Esophagus (tissue), 2 donors: ENCODE results near the gene JARID2. TPM values are rescaled to one million over a fixed set of nuclear protein-coding genes. Genes with fewer than 3 reads are reported as not detected.

Source experiments
- H3K27ac ChIP-seq, 2 donors: one replicate each; pipeline ENCODE4 v1.5.1; 2013; ENCODE audit warnings: low read depth in 2 of 2, mild to moderate bottlenecking in 2 of 2, inconsistent platforms in 1 of 2, low read length in 1 of 2, moderate library complexity in 1 of 2
- H3K27me3 ChIP-seq, 2 donors: one replicate each; pipeline ENCODE4 v1.6.1; 2013; ENCODE audit warnings: low read length in 2 of 2, control low read depth in 1 of 2, mild to moderate bottlenecking in 1 of 2; ENCODE audit not compliant: insufficient read depth in 2 of 2, control insufficient read depth in 1 of 2
- H3K36me3 ChIP-seq, 2 donors: one replicate each; pipeline ENCODE4 v1.6.1; 2013; ENCODE audit warnings: low read length in 1 of 2; ENCODE audit not compliant: control insufficient read depth in 2 of 2, insufficient read depth in 2 of 2
- H3K4me1 ChIP-seq, 2 donors: one replicate each; pipeline ENCODE4 v1.6.1; 2013; ENCODE audit warnings: low read length in 1 of 2; ENCODE audit not compliant: control insufficient read depth in 2 of 2, insufficient read depth in 2 of 2
- H3K4me3 ChIP-seq, 2 donors: one replicate each; pipeline ENCODE4 v1.5.1; 2013; ENCODE audit warnings: low read length in 2 of 2, mild to moderate bottlenecking in 2 of 2, low read depth in 1 of 2, moderate library complexity in 1 of 2
- H3K9me3 ChIP-seq, 2 donors: one replicate each; pipeline ENCODE4 v1.6.1; 2013; ENCODE audit warnings: mild to moderate bottlenecking in 2 of 2, low read depth in 1 of 2, low read length in 1 of 2, moderate library complexity in 1 of 2; ENCODE audit not compliant: control insufficient read depth in 2 of 2, insufficient read depth in 1 of 2
- WGBS, 2 donors: extraction: QIAGEN DNeasy Blood & Tissue Kit; methylation state at CpG; one replicate each; pipeline ENCODE4 v1.1.7; 2013; 5-methylcytosine and 5-hydroxymethylcytosine counted together
- polyA plus RNA-seq, 2 donors: library from polyadenylated mRNA; stranded (reverse); fragments of 200-250 nt; gene quantifications; one replicate each; pipeline ENCODE4 v1.2.3, GENCODE V29; 2013
- donor health status: healthy with polysubstance abuse.
- donor health status: Bipolar disorder and iron deficiency.

JARID2 gene
- polyA plus RNA-seq, 2 donors, result 7.9 to 8.3 TPM

DNA sequence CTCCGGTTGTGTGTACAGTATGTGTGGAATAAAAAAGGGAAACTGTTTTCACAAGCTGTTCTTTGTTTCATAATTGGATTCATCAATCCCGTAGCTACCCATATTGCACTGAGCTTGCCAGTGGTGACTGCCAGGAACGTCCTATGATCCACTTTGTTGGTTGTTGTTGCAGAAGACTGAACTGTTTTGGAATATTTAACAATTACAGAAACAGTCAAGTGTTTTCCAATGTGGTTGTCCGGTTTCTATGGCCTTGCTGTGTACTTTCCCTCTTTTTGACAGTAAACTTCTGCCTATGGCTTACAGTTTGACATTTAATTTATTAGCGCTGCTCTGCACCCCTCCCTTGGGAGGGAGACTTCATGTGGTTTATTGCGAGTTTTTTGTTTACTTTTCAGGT is 275.7 kb downstream of the JARID2 start:
- Histone ChIP-seq H3K4me3 (no peak overlapping the region), H3K27me3 (no peaks in the 10 kb centered on the region), H3K27ac (no peak overlapping the region), H3K36me3 (peaks cover 21 to 43% of the 10 kb centered on the region in 2 donors), H3K4me1 (no peaks in the 10 kb centered on the region), H3K9me3 (peaks cover 0 to 2% of the 10 kb centered on the region in 2 donors)
- WGBS, 2 donors, result 63 to 67% methylated on average over 6 of the region's 6 CpGs

DNA sequence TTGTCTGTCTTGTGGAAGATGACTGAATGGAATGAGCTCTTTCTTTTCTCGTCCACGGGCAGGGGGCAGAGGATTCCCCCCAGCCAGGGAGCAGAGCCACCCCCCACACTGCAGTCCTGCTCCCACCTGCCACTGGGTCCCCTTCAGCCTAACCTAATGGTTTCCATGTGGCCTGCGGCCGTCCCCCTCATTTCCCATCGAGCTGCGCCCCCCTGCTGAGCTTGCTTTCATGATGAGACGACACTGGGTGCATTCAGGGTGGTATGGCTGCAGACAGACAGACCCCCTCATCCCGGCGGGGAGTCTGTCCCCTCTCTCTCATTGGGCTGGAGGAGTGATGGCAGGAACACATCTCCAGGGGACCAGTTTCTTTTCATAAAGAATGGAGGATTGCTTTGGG is 276.2 kb downstream of the JARID2 start:
- Histone ChIP-seq H3K4me3 (no peak overlapping the region), H3K4me1 (no peaks in the 10 kb centered on the region), H3K9me3 (peaks cover 0 to 2% of the 10 kb centered on the region in 2 donors), H3K27me3 (no peaks in the 10 kb centered on the region), H3K27ac (no peak overlapping the region), H3K36me3 (peaks cover 21 to 39% of the 10 kb centered on the region in 2 donors)
- WGBS, 2 donors, result 84 to 89% methylated on average over 9 of the region's 9 CpGs

DNA sequence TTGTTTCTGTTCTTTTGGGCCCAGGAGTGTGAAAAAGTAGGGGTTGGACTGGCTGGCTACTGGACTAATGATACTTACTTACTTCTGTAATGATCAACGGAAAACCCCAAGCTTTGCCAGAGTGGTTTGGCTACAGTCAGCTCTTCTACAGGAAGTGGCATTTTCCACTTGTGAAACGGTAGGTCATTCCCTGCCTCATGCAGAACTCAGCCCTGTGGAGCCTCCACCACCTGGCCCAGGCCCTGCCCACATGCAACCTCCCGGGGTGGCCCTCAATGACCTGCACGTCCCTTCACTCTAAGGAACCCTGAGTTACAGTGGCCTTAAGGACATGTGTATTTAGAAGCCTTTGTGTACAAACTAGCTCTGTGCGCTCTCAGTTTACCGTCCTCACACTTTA is 276.6 kb downstream of the JARID2 start:
- H3K4me1 ChIP-seq, result no peaks in the 10 kb centered on the region
- WGBS, 2 donors, result 75 to 78% methylated on average over 6 of the region's 6 CpGs
- H3K9me3 ChIP-seq, result peaks cover 0 to 2% of the 10 kb centered on the region in 2 donors
- H3K4me3 ChIP-seq, result no peak overlapping the region
- no peaks in the 10 kb centered on the region for H3K27me3 ChIP-seq
- H3K36me3 ChIP-seq, result peaks cover 21 to 36% of the 10 kb centered on the region in 2 donors
- H3K27ac ChIP-seq, result no peak overlapping the region

DNA sequence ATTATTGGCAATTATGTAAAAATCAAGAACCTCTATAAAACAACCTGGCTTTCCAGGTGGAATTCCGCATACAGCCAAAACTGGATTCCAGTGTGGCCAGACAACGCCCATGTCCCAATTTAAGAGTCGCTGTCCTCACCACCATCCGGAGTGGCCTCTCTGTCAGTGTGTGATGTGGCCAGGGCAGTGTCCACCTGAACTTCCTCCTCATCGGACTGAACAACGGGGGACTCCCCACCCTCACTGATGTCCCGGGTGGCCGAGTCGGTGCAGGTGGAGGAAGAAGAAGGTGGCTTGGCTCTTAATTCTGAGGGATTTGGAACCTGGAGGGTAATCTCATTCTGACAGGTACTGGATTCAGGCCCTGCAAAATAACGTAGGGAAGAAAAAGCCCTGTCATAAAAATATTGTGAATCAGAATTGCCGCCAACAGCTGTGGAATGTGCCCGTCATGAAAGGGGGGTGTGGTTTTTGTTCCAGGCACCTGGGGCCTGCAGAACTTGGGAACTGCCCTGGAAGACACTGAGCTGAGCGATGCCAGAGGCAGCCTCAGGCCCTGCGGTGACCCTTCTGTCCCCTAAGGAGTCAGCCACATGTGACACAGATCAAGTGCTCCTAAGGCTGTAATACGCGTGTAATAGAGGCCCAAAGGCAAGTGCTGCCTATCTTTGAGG is 277.1 kb downstream of the JARID2 start:
- Histone ChIP-seq H3K27ac (no peak overlapping the region), H3K27me3 (no peaks in the 10 kb centered on the region), H3K36me3 (peaks cover 21 to 30% of the 10 kb centered on the region in 2 donors), H3K4me1 (no peaks in the 10 kb centered on the region), H3K4me3 (no peak overlapping the region), H3K9me3 (peaks cover 0 to 2% of the 10 kb centered on the region in 2 donors)
- WGBS, 2 donors, result 90 to 92% methylated on average over 16 of the region's 16 CpGs

DNA sequence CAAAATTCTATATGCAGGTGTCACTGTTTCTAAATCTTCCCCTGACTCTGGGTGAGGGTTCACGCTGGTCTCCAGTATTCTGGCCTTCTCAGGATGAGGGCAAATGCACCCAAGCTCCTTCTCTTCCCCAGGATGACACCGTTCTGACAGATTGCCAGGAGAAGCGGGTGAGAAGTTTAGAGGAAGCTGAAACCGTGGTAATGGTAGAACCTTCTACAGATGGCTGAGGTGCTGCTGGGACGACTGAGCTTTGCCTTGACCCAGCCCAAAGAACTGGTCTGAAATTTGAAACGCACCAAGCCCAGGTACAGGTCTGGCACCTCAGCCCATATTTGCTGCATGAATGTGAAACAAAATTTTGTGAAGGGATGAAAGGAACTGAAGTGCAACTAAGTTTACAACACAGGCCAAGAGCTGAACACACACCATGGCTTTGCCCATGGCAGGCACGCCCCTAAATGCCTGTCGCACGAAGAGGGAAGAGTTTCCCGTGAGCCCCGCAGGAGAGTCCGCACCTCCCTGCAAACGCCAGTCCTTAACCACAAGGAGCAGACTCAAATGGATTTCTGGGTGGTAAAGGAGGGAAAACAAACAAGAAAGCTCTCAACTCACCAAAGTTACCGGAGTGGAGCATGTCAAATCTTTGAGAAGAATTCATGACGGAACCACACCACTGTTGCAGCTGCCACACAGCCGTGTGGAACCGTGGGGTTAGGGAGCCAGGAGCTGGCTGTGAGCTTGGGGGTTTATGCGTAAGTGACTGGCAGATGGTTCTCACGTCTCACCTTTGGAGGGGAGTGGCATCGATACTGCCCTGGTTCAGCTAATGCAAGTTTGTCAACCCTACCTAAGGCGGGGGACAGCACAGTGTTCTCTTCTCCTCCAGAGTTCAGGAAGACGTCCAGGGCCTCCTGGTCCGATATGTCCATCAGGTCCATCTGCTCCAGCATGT is 278.1 kb downstream of the JARID2 start:
- H3K9me3 ChIP-seq, result peaks cover 0 to 2% of the 10 kb centered on the region in 2 donors
- no peaks in the 10 kb centered on the region for H3K4me1 ChIP-seq
- WGBS, 2 donors, result 97% methylated on average over 23 of the region's 23 CpGs
- H3K4me3 ChIP-seq, result no peak overlapping the region
- H3K27ac ChIP-seq, result no peak overlapping the region
- H3K36me3 ChIP-seq, result peaks cover 19 to 23% of the 10 kb centered on the region in 2 donors
- no peaks in the 10 kb centered on the region for H3K27me3 ChIP-seq

DNA sequence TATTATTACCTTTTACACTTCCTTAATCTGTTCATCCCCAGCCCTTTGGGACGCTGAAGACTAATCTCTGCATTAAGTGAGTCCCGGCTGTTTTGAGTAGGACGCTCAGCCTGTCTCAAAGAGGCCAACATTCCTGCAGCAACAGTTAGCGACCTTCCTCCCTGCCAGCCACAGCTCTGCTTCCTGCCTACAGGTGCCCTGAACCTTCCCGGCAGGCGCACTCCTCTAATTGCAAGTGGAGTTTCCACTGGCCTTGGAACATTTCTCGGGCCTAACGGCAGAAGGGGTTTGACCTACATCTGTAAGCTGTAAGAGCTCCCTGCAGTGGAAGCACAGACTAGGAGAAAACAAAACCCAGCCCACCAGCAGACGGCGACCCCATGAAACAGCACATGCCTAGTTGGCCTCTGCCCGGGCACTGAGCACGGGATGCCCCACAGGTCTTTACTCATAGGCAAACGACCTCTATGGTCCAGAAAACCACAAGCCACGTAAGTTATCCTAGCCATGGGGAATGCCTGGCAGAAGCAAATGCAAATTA is 279.1 kb downstream of the JARID2 start:
- H3K27me3 ChIP-seq, result no peaks in the 10 kb centered on the region
- H3K36me3 ChIP-seq, result peaks cover 13 to 20% of the 10 kb centered on the region in 2 donors
- no peak overlapping the region for H3K4me3 ChIP-seq
- no peak overlapping the region for H3K27ac ChIP-seq
- no peaks in the 10 kb centered on the region for H3K4me1 ChIP-seq
- peaks cover 0 to 2% of the 10 kb centered on the region in 2 donors for H3K9me3 ChIP-seq
- 95 to 97% methylated on average over 14 of the region's 14 CpGs for WGBS, 2 donors

DNA sequence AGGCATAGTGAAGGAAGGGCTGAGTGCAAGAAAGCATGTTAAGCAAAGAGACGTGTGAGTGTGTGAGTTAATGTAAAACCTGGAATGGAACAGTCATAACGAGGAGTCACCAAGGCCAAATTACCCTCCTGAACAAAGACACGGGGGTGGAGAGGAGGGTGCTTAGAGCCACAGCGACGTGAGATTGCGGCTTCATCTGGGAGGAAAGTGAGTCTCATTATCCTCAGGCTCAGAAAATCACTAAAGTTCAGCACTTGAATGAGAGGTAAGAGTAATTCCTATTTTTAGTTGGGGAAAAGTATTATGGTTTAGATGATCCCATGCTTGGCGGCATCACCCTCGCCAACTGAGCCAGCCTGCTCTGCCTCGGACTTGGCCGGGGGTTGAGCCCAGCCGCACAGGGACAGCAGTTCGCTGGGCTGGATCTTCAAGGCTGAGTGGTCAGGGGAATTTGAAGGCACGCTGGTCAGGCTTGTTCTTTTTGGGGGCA is 280.4 kb downstream of the JARID2 start:
- H3K27ac ChIP-seq, result no peak overlapping the region
- H3K36me3 ChIP-seq, result peaks cover 12 to 19% of the 10 kb centered on the region in 2 donors
- H3K4me3 ChIP-seq, result no peak overlapping the region
- 94 to 95% methylated on average over 13 of the region's 13 CpGs for WGBS, 2 donors
- H3K27me3 ChIP-seq, result no peaks in the 10 kb centered on the region
- H3K9me3 ChIP-seq, result peaks cover 0 to 2% of the 10 kb centered on the region in 2 donors
- no peaks in the 10 kb centered on the region for H3K4me1 ChIP-seq

DNA sequence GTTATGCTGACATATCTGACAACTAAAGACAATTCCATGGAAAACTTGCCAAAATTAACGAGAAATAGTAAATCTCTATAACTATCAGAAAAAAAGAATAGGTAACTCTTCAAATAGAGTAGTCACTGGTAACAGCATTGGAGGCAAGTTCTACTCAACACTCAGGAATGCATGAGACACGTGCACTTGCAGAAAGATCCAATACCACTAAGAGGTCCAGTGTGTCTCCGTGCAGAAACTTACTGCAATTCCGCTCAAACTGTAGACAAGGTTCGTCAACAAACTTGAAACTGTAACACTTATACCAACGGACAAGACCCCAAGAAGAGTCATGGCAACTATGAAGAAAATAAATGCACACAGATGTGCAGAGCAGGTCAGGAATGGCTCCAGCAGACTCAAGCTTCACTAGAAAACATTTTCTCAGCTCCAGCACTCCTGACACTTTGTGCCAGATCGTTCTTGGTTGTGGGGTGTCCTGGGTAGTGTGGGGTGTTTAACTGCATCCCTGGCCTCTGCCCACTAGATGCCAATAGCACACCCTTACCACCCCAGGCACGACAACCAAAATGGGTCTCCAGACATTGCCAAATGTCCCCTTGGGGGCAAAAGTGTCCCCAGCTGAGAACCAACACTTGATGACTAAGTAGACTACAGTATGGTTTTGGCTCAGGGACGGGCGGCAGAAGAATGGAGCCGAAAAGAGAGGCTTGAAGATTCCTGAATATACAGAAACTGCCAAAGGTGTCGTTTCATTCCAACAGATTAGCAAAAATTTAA is 282.2 kb downstream of the JARID2 start:
- Histone ChIP-seq H3K9me3 (peaks cover 0 to 2% of the 10 kb centered on the region in 2 donors), H3K4me1 (no peaks in the 10 kb centered on the region), H3K36me3 (peaks cover 3 to 16% of the 10 kb centered on the region in 2 donors), H3K27ac (no peak overlapping the region), H3K4me3 (no peak overlapping the region), H3K27me3 (no peaks in the 10 kb centered on the region)
- WGBS, 2 donors, result 92 to 96% methylated on average over 12 of the region's 12 CpGs

DNA sequence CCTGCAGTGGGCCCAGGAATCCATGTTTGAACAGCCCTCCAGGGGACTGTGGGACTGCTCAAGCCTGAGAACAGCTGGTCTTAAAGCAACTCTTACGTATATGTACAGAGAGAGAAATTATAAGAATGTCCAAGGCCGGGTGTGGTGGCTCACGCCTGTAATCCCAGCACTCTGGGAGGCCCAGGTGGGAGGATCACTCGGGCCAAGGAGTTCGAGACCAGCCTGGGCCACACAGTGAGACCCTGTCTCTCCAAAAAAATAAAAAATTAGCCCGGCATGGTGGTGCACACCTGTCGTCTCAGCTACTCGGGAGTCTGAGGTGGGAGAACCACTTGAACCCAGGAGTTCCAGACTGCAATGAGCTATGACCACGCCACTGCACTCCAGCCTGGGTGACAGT is 283.0 kb downstream of the JARID2 start:
- no peaks in the 10 kb centered on the region for H3K27me3 ChIP-seq
- H3K9me3 ChIP-seq, result peaks cover 0 to 2% of the 10 kb centered on the region in 2 donors
- H3K4me3 ChIP-seq, result no peak overlapping the region
- H3K36me3 ChIP-seq, result peaks cover 0 to 18% of the 10 kb centered on the region in 2 donors
- no peak overlapping the region for H3K27ac ChIP-seq
- WGBS, 2 donors, result 96 to 97% methylated on average over 9 of the region's 9 CpGs
- H3K4me1 ChIP-seq, result no peaks in the 10 kb centered on the region
